HEK293 (cell line): Measurements from ENCODE around the gene ADAMTSL5.

Experiments used
- CTCF ChIA-PET: fragments of 350-600 bp; formaldehyde crosslinking; extraction: SDS; loops from one replicate; lab custom pipeline; 2021; ENCODE audit warnings: antibody characterized with exemption; lab: Yijun Ruan, JAX
- POLR2A ChIA-PET: fragments of 300-600 bp; formaldehyde crosslinking; extraction: SDS; loops from one replicate; lab custom pipeline; 2020; ENCODE audit warnings: antibody characterized with exemption, inconsistent platforms; lab: Yijun Ruan, JAX
- H3K27ac ChIP-seq: fragments of 200-500 bp; sonication (Bioruptor generic); 2 replicates; pipeline ENCODE4 v1.5.1; 2014; ENCODE audit warnings: low read depth, low read length, control low read depth, inconsistent platforms; ENCODE audit errors: extremely low read depth
- H3K36me3 ChIP-seq, 2 experiments: fragments of 200-500 bp in 1 of 2; sonication (Bioruptor generic) in 1 of 2; 1 replicate in 1 of 2; 2 replicates in 1 of 2; pipeline ENCODE4 v1.5.1; 2014 to 2017; ENCODE audit warnings: inconsistent platforms in 2 of 2, low read length in 2 of 2; ENCODE audit not compliant: control insufficient read depth in 2 of 2, insufficient read depth in 1 of 2
- H3K4me1 ChIP-seq: fragments of 200-500 bp; sonication (Bioruptor generic); 2 replicates; pipeline ENCODE4 v1.5.1; 2014; ENCODE audit warnings: mild to moderate bottlenecking, low read length, inconsistent platforms; ENCODE audit not compliant: control insufficient read depth, insufficient read depth
- H3K4me3 ChIP-seq: 2 replicates; pipeline ENCODE4 v1.5.1; 2011; ENCODE audit warnings: low read depth, mild to moderate bottlenecking, control low read depth, low read length, moderate library complexity
- H3K9me3 ChIP-seq: fragments of 200-500 bp; sonication (Bioruptor generic); 2 replicates; pipeline ENCODE4 v1.5.1; 2014; ENCODE audit warnings: low read depth, low read length, inconsistent platforms; ENCODE audit not compliant: control insufficient read depth, insufficient read depth
- GFI1B ChIP-seq: fragments of 450-650 bp; formaldehyde crosslinking; IDR thresholded peaks from 2 replicates; pipeline ENCODE4 v1.5.1; 2016; ENCODE audit warnings: missing biosample characterization, missing genetic modification characterization
- HOXA7 ChIP-seq: sonication (generic); formaldehyde crosslinking; IDR thresholded peaks from 2 replicates; pipeline ENCODE4 v1.8.1; 2022; ENCODE audit warnings: missing genetic modification reagents, borderline replicate concordance
- HOXC10 ChIP-seq: sonication (generic); formaldehyde crosslinking; IDR thresholded peaks from 2 replicates; pipeline ENCODE4 v1.8.1; 2023; ENCODE audit warnings: mild to moderate bottlenecking, missing genetic modification reagents
- KLF8 ChIP-seq: fragments of 450-650 bp; formaldehyde crosslinking; IDR thresholded peaks from 2 replicates; pipeline ENCODE4 v1.5.1; 2016; ENCODE audit warnings: missing biosample characterization, missing genetic modification characterization
- PRDM1 ChIP-seq: fragments of 450-650 bp; formaldehyde crosslinking; IDR thresholded peaks from 2 replicates; pipeline ENCODE4; 2016; ENCODE audit warnings: missing biosample characterization, missing genetic modification characterization
- TRIM28 ChIP-seq: IDR thresholded peaks from 2 replicates; pipeline ENCODE4 v1.6.1; 2011; ENCODE audit warnings: low read length, control low read depth, borderline replicate concordance
- ZBTB21 ChIP-seq: fragments of 450-650 bp; formaldehyde crosslinking; IDR thresholded peaks from 2 replicates; pipeline ENCODE4 v1.5.1; 2017; ENCODE audit warnings: missing biosample characterization, missing genetic modification characterization
- ZBTB8A ChIP-seq: fragments of 450-650 bp; formaldehyde crosslinking; IDR thresholded peaks from 2 replicates; pipeline ENCODE4 v1.5.1; 2016; ENCODE audit warnings: missing biosample characterization, missing genetic modification characterization
- ZNF121 ChIP-seq: fragments of 450-650 bp; formaldehyde crosslinking; IDR thresholded peaks from 2 replicates; pipeline ENCODE4 v1.5.1; 2016; ENCODE audit warnings: missing biosample characterization, missing genetic modification characterization
- ZNF146 ChIP-seq: fragments of 450-650 bp; formaldehyde crosslinking; IDR thresholded peaks from 2 replicates; pipeline ENCODE4 v1.5.1; 2016; ENCODE audit warnings: missing biosample characterization, missing genetic modification characterization
- ZNF341 ChIP-seq: fragments of 450-650 bp; formaldehyde crosslinking; IDR thresholded peaks from 2 replicates; pipeline ENCODE4; 2016; ENCODE audit warnings: low read depth, missing biosample characterization, missing genetic modification characterization
- ZNF350 ChIP-seq: fragments of 450-650 bp; formaldehyde crosslinking; IDR thresholded peaks from 2 replicates; pipeline ENCODE4 v1.5.0; 2017; ENCODE audit warnings: missing biosample characterization, mild to moderate bottlenecking, missing genetic modification characterization
- ZNF404 ChIP-seq: fragments of 450-650 bp; formaldehyde crosslinking; IDR thresholded peaks from 2 replicates; pipeline ENCODE4 v1.5.1; 2017; ENCODE audit warnings: missing biosample characterization, missing genetic modification characterization
- ZNF423 ChIP-seq: fragments of 450-650 bp; formaldehyde crosslinking; IDR thresholded peaks from 2 replicates; pipeline ENCODE4 v1.5.1; 2016; ENCODE audit warnings: missing biosample characterization, missing genetic modification characterization
- ZNF624 ChIP-seq: fragments of 450-650 bp; formaldehyde crosslinking; IDR thresholded peaks from 2 replicates; pipeline ENCODE4 v1.5.1; 2017; ENCODE audit warnings: missing biosample characterization, missing genetic modification characterization
- ZNF777 ChIP-seq: fragments of 450-650 bp; formaldehyde crosslinking; IDR thresholded peaks from 2 replicates; pipeline ENCODE4 v1.5.1; 2017; ENCODE audit warnings: missing biosample characterization, missing genetic modification characterization, borderline replicate concordance
- ZNF792 ChIP-seq: fragments of 450-650 bp; formaldehyde crosslinking; IDR thresholded peaks from 2 replicates; pipeline ENCODE4 v1.5.1; 2016; ENCODE audit warnings: missing biosample characterization, missing genetic modification characterization
- TF ChIP-seq, protein P1 (sequence below): fragments of 450-650 bp; formaldehyde crosslinking; IDR thresholded peaks from 2 replicates; pipeline ENCODE4 v1.5.1; 2016; ENCODE audit warnings: missing biosample characterization, missing genetic modification characterization
- TF ChIP-seq, protein P2 (sequence below): fragments of 450-650 bp; formaldehyde crosslinking; IDR thresholded peaks from 2 replicates; pipeline ENCODE4; 2016; ENCODE audit warnings: missing biosample characterization, missing genetic modification characterization
- TF ChIP-seq, protein P3 (sequence below): fragments of 450-650 bp; formaldehyde crosslinking; IDR thresholded peaks from 2 replicates; pipeline ENCODE4 v1.5.1; 2017; ENCODE audit warnings: missing biosample characterization, missing genetic modification characterization
- TF ChIP-seq, protein P4 (sequence below): fragments of 450-650 bp; formaldehyde crosslinking; IDR thresholded peaks from 2 replicates; pipeline ENCODE4 v1.5.1; 2017; ENCODE audit warnings: missing biosample characterization, missing genetic modification characterization
- TF ChIP-seq, protein P5 (sequence below): fragments of 450-650 bp; formaldehyde crosslinking; IDR thresholded peaks from 2 replicates; pipeline ENCODE4 v1.5.1; 2016; ENCODE audit warnings: missing biosample characterization, missing genetic modification characterization

Gene ADAMTSL5

DNA sequence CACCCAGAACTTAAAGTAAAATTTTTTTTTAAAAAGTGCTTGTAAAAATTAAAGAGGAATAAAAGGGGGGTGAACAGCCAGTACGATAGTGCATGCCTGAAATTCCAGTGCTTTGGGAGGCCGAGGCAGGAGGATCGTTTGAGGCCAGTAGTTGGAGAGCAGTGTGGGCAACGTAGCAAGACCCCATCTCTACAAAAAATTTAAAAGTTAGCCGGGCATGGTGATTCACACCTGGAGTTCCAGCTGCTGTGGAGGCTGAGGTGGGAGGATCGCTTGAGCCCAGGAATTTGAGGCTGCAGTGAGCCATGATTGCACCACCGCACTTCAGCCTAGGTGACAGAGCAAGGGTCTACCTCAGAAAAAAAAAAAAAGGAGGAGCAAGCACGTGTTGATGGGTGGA lies 7.8 kb downstream of the ADAMTSL5 start:
- H3K4me1 ChIP-seq = peaks cover 3% of the 10 kb centered on the region; the same call in 1 of the 2 replicates
- TF ChIP-seq ZBTB21 (tag by site-specific recombination) (no peak), ZNF121 (tag by site-specific recombination) (peak; percentile 78), ZBTB8A (tag by site-specific recombination) (0 out of 2 replicates have a peak, but pooled peaks have one; percentile 5)
- POLR2A ChIA-PET = interaction anchor here (0.6 kb wide), 1 partner anchor 14 kb away, joined by 6 read pairs; the partner anchor contains the start of gene REEP6

DNA sequence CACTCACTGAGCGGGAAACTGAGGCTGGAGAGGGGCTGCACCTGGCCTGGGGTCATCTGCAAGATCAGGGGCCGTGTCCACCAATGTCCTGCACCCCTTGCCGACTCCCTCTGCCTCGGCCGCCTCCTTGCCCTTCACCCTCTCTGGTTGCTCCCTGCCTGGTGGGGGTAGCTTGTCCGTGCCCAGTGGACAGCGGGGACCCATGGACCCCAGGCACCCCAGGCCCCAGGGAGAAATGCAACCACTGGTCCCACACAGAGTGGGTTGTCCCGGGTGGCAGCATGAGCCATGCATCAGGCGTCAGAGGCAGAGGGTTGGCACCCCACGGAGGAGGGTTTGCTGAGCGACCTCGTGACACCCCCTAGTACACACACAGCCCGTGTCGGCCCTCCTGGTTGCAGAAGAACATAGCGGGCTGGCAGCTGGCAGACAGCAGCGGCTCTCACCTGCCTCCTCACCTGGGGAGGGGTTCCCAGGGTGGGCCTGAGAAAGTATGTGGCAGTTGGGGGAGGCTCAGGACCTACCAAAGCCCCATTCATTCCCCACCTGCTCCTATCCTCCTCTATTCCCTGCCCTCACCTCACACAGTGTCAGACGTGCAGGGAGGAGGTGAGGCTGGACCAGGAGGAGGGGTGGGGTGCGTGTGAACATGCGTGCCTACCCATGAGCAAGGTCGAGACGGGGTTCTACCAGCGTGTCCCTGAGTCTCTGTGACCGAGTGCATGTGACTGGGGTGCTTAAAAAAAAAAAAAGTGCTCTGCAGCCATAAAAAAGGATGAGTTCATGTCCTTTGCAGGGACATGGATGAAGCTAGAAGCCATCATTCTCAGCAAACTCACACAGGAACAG lies 8.7 kb downstream of the ADAMTSL5 start:
- Histone ChIP-seq H3K9me3 (no peaks in the 10 kb centered on the region), H3K4me3 (no peak overlapping the region), H3K27ac (no peak overlapping the region), H3K4me1 (peaks cover 3% of the 10 kb centered on the region; the same call in 1 of the 2 replicates), H3K36me3 (no peaks in the 10 kb centered on the region)
- TF ChIP-seq ZNF624 (tag by site-specific recombination) (no peak), ZNF146 (tag by site-specific recombination) (0 out of 2 replicates have a peak, but pooled peaks have one; percentile 12)
- TF ChIP-seq, protein P1, sequence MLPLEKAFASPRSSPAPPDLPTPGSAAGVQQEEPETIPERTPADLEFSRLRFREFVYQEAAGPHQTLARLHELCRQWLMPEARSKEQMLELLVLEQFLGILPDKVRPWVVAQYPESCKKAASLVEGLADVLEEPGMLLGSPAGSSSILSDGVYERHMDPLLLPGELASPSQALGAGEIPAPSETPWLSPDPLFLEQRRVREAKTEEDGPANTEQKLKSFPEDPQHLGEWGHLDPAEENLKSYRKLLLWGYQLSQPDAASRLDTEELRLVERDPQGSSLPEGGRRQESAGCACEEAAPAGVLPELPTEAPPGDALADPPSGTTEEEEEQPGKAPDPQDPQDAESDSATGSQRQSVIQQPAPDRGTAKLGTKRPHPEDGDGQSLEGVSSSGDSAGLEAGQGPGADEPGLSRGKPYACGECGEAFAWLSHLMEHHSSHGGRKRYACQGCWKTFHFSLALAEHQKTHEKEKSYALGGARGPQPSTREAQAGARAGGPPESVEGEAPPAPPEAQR = no peak
- ChIA-PET CTCF (interaction anchor here (0.7 to 1.2 kb wide), 6 partner anchors 10 to 201 kb away, joined by 3 to 4 read pairs (median 3); partner anchors contain the start of gene PCSK4), POLR2A (interaction anchor here (0.6 kb wide), 1 partner anchor 13 kb away, joined by 6 read pairs; the partner anchor contains the start of gene REEP6)

More for the DNA sequence above, 7.8 kb downstream of the ADAMTSL5 start:
- Histone ChIP-seq H3K36me3 (no peaks in the 10 kb centered on the region), H3K27ac (no peak overlapping the region), H3K9me3 (no peaks in the 10 kb centered on the region), H3K4me3 (no peak overlapping the region)
- CTCF ChIA-PET = interaction anchor here (0.7 kb wide), 1 partner anchor 201 kb away, joined by 3 read pairs; no protein-coding TSS in a partner anchor

DNA sequence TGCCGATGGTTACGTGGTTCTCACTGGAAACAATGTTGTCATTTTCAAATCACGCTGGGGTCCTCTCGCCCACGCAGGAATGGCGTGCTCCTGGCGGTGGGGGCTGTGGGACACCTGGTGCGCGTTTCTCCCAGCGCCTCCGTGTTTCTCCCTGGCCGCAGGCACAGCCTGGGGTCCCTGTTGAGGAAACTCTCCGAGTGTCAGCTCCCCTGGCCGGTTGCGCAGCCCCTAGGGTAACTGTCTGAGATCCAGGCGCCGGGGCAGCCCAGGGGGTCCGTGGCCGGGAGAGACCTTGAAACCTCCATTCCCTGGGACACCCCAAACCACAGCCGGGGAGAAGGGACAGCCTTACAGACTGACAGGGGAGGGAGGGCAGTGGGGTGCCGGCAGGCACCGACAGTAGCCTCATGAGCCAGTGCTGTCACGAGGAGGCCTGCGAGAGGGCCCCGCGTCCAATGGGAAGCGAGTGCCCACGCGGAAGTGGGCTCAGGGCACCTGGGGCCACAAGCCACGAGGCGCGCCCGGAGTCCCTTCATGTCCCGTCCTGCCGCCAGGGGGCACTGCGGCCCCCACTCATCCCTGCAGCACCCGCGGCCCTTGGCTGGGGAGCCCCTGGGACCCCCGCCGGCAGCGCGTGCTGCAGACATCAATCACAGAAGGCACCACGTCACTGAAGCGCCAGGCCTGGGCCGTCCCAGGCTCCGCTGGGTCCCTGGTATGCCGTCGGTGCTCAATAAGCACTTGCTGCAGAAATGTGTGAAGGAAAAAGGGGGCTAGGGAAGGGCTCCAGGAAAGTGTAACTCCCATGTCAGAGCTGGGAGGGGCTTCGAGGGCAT lies 9.5 kb downstream of the ADAMTSL5 start:
- H3K9me3 ChIP-seq = no peaks in the 10 kb centered on the region
- H3K36me3 ChIP-seq = no peaks in the 10 kb centered on the region
- H3K27ac ChIP-seq = no peak overlapping the region; the same call in 1 of the 2 replicates
- ChIA-PET POLR2A (no interaction called here), CTCF (interaction anchor here (0.6 to 1.5 kb wide), 11 partner anchors 9 to 473 kb away, joined by 3 to 11 read pairs (median 3); partner anchors contain the start of genes PCSK4 and REEP6)
- no peak overlapping the region for H3K4me3 ChIP-seq
- peaks cover 3% of the 10 kb centered on the region; the same call in 1 of the 2 replicates for H3K4me1 ChIP-seq
- 0 out of 2 replicates have a peak, but pooled peaks have one; percentile 5 for TF ChIP-seq GFI1B (tag by site-specific recombination)
- TF ChIP-seq, protein P2, sequence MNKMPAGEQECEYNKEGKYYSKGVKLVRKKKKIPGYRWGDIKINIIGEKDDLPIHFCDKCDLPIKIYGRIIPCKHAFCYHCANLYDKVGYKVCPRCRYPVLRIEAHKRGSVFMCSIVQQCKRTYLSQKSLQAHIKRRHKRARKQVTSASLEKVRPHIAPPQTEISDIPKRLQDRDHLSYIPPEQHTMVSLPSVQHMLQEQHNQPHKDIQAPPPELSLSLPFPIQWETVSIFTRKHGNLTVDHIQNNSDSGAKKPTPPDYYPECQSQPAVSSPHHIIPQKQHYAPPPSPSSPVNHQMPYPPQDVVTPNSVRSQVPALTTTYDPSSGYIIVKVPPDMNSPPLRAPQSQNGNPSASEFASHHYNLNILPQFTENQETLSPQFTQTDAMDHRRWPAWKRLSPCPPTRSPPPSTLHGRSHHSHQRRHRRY (tag by site-specific recombination) = no peak
- no peak for TF ChIP-seq ZNF404 (tag by site-specific recombination)
- peak; percentile 78 for TF ChIP-seq ZNF341 (tag by site-specific recombination)
- no peak for TF ChIP-seq PRDM1 (tag by site-specific recombination)
- TF ChIP-seq HOXA7 = no peak
- peak; percentile 14; the same call in 1 of the 2 replicates for TF ChIP-seq KLF8 (tag by site-specific recombination)
- TF ChIP-seq ZNF350 (tag by site-specific recombination) = no peak
- no peak for TF ChIP-seq TRIM28
- TF ChIP-seq, protein P3, sequence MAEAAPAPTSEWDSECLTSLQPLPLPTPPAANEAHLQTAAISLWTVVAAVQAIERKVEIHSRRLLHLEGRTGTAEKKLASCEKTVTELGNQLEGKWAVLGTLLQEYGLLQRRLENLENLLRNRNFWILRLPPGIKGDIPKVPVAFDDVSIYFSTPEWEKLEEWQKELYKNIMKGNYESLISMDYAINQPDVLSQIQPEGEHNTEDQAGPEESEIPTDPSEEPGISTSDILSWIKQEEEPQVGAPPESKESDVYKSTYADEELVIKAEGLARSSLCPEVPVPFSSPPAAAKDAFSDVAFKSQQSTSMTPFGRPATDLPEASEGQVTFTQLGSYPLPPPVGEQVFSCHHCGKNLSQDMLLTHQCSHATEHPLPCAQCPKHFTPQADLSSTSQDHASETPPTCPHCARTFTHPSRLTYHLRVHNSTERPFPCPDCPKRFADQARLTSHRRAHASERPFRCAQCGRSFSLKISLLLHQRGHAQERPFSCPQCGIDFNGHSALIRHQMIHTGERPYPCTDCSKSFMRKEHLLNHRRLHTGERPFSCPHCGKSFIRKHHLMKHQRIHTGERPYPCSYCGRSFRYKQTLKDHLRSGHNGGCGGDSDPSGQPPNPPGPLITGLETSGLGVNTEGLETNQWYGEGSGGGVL (tag by site-specific recombination) = no peak
- TF ChIP-seq, protein P4, sequence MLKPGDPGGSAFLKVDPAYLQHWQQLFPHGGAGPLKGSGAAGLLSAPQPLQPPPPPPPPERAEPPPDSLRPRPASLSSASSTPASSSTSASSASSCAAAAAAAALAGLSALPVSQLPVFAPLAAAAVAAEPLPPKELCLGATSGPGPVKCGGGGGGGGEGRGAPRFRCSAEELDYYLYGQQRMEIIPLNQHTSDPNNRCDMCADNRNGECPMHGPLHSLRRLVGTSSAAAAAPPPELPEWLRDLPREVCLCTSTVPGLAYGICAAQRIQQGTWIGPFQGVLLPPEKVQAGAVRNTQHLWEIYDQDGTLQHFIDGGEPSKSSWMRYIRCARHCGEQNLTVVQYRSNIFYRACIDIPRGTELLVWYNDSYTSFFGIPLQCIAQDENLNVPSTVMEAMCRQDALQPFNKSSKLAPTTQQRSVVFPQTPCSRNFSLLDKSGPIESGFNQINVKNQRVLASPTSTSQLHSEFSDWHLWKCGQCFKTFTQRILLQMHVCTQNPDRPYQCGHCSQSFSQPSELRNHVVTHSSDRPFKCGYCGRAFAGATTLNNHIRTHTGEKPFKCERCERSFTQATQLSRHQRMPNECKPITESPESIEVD (tag by site-specific recombination) = no peak
- TF ChIP-seq ZNF792 (tag by site-specific recombination) = no peak
- TF ChIP-seq, protein P5, sequence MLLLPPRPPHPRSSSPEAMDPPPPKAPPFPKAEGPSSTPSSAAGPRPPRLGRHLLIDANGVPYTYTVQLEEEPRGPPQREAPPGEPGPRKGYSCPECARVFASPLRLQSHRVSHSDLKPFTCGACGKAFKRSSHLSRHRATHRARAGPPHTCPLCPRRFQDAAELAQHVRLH = no peak
- peak; percentile 49; the same call in 1 of the 2 replicates for TF ChIP-seq ZNF423
- TF ChIP-seq ZNF777 (tag by site-specific recombination) = no peak; the same call in 1 of the 2 replicates
- TF ChIP-seq HOXC10 (CRISPR knock-in tag) = no peak
